ENCODE results near the gene ZNF273.
"Not testable (repeated sequence)": the region's sequence is repeated elsewhere in the genome, so short reads cannot be mapped to it uniquely, and the experiment has no call there.

The ZNF273 gene

DNA sequence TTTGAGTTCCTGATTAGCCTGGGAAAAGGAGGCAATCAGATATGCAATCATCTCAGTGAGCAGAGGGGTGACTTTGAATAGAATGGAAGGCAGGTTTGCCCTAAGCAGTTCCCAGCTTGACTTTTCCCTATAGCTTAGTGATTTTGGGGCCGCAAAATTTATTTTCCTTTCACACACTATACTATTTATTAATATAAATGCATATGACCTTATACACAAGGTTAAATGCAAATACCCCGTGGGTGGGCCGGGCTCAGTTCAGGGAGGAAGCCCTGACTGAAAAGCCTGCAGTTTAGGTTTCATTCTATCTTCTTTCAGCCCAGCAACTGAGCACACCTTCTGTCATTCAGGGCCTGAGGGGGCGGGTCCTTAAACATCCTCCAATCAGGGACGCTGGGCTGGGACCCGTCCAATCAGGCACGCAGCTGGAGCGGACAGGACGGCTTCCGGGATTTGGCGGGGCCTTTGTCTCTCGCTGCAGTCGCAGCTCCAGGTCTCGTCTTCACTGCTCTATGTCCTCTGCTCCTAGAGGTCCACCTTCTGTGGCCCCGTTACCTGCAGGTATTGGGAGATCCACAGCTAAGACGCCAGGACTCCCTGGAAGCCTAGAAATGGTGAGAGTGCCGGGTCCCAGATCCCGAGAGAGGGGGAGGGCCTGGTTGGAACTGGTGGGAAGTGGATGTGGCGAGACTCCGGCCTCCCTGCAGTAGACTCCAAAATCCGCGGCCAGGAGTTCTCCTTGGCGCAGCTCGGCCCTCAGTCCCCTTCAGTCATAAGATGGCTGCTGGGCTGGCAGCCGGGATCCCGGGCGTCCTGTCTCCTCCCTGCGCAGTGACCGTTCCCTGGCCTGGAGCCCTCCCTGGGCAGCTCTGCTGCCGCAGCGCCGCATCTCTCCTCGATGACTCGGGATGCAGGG lies at the start of gene ZNF273:
Gene ZNF273 (plus strand): TSS at position 468 of the 916 bp plus-strand sequence. CDS start 45 bp downstream, at position 513.
- DNase-seq (ENCODE audit: low read depth): peak; percentile 77

DNA sequence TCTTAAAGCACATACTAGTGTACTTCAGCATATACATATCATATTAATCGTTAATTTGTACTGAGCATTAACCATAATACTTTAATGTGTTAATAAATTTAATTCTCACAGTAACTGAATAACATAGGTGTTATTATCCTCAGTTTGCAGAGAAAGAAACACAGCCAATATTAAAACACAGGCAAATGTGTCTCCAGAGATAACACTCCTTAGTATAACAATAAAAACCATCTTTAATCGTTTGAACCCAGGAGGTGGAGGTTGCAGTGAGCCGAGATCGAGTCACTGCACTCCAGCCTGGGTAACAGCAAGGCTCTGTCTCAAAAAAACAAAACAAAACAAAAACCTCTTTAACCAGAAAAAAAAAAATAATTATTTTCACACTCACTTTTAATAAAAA lies 49.4 kb upstream of the ZNF273 start:
- DNase-seq (ENCODE audit: low read depth): no peak

DNA sequence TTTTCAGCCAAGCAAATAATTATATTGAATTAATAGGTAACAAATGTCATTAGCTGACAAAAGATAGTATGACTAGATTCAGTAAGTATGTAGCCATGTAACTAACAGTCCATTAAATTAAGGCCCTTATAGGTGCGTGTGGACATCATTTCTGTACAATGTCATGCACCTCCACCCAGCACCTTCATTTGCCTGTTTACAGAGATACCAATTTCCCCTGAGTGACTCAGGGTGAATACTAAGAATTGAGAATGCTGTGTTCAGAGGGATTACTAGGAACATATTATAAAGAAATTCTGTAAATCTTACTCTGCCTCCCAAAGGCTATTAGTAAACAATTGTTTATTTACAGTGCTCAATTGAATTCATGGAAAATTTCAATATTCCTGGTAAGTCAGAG lies 48.1 kb upstream of the ZNF273 start:
- DNase-seq (ENCODE audit: low read depth): no peak

DNA sequence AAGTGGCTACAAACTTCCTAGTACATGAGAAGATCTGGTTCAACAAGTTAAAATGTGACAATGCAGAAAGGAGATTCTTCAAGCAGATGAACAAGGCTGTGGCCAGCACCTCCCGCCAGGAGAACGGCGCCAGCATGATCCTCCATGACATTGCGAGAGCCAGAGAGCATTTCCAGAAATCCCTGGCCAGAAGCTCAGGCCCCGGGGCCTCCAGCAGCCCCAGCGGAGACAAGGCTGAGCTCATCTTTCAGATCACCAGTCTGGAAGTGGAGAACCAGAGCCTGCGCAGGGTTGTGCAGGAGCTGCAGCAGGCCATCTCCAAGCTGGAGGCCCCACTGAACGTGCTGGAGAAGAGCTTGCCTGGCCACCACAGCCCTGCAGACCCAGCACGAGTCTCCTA lies 40.1 kb upstream of the ZNF273 start:
- DNase-seq (ENCODE audit: low read depth): no peak

DNA sequence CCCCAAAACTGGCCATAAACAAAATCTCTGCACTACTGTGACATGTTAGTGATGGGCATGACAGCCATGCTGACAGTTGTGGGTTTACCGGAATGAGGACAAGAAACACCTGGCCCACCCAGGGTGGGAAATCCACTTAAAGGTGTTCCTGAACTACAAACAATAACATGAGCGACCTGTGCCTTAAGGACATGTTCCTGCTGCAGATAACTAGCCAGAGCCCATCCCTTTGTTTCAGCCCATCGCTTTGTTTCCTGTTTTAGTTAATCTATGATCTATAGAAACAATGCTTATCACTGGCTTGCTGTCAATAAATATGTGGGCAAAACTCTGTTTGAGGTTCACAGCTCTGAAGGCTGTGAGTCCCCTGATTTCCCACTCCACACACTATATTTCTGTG lies 39.5 kb upstream of the ZNF273 start:
- DNase-seq (ENCODE audit: low read depth): not testable (repeated sequence)

DNA sequence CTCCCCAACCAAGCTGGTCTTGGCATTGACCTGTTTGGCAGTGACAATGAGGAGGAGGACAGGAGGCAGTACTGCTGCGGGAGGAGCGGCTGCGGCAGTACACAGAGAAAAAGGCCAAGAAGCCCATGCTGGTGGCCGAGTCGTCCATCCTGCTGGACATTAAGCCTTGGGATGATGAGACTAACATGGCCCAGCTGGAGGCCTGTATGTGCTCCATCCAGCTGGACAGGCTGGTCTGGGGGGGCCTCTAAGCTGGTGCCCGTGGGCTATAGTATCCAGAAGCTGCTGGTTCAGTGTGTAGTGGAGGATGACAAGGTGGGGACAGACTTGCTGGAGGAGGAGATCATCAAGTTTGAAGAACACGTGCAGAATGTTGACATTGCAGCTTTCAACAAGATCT lies 39.1 kb upstream of the ZNF273 start:
- DNase-seq (ENCODE audit: low read depth): no peak

DNA sequence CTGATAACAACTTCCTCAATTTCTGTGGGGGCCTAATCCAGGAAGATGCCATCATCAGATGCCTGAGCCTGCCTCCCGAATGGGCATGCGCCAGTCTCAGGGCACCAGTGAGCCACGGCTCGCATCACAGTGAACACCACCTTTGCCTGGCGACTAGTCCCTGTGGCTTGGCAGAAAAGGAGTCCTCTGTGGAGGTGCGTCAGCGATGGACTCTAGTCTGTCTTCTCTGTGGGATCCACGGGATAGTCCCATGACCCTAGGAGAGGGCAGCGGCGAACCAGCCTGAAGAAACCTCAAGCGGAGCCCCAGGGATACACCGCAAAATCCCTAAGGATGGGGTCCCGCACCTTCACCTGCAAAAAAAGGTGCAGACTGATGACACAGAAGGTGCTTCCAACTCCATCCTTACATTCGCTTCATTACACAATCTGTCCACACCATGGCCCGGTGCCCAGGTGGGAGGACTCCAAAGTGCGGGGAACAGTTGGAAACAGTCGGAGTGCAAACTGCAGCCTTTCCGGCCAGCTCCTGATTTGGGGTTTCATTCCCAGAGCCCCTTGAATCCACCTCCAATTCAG lies 35.1 kb upstream of the ZNF273 start:
- DNase-seq (ENCODE audit: low read depth): no peak

DNA sequence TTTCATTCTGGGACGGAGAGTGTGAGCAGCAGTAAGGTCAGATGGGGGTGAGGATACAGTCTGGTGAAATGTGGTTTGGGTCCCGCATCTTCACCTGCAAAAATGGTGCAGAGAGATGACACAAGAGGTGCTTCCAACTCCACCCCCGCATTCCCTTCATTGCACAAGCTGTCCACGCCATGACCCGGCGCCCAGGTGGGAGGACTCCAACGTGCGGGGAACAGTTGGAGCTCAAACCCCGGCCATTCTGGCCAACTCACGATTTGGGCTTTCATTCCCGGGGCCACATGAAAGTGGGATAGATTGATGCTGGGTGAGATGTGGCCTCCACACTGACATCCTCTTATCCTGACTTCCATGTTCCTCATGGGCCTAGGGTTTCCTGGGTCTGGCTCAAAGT lies 34.6 kb upstream of the ZNF273 start:
- no peak for DNase-seq (ENCODE audit: low read depth)

DNA sequence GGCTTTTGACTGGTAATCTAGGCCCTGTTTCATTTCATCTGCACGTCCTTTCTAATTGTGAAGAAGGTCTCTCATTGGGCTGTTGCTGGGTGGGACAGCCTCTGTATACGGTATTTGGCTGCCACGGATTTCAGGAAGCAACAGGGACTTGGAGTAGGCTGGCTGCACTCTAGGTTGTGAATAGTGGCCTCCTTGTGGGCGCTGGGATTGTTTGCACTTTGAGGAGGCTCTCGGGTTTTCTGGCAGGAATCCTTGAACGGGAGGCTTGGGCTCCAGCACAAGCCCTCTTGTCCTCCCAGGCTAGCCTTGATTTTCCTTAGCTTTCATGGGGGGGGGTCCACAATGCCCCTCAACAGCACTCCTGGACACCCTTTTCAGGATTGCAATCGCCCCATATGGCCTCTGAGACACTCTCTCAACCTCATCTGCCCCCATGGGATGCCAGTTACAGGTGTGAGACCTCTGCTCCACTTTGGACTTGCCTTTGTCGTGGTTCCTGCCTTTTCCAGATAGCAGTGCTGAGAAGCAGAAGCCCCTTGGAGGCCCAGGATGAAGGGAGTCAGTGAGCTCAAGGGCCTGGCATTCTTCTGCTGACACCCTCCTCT lies 33.9 kb upstream of the ZNF273 start:
- DNase-seq (ENCODE audit: low read depth): no peak

DNA sequence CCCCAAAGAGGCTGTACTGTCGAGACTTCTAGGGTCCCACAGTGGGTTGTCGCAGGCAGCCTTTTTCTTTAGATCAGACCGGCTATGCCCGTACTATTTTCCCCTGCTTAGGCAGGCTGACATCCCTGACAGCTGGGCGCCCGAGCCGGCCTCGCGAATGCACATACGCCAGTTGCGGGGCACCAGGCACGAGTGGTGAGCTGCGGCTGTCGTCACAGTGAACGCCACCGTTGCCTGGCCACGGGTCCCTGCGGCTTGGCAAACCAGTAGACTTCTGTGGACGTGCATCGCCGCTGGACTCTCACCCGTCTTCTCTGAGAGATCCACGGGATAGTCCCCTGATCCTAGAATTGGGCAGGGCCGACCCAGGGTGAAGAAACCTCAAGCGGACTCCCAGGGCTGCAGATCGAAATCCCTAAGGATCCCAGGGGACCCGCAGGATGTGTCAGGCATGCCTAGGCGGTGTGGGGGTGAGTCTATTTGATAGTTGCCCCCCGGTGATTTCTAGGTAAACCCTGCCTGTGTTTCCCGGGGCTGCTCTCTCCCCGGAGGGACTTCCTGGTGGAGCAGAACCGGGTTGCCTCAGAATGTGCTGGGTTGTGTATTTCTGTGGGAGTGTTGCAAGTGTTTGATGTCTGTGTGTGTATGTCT lies 33.0 kb upstream of the ZNF273 start:
- DNase-seq (ENCODE audit: low read depth): no peak

DNA sequence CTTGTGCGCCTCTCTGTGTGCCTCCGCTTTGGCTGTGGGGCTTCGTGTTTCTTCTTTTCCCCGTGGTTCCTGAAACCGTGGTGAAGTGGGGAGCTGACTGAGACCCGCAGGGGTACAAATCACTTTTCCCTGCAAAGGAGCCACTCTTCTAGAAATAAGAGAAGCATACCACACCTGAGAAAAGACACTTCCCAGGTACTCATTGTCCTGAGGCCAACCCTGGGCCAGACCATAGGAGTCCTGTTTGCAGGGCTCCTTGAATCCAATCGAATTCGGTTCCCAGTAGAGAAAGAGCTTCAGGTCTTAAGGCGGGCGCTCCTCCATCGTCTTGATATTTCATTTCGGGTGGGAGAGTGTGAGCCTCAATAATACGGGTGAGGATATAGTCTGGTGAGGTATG lies 32.4 kb upstream of the ZNF273 start:
- DNase-seq (ENCODE audit: low read depth): no peak

DNA sequence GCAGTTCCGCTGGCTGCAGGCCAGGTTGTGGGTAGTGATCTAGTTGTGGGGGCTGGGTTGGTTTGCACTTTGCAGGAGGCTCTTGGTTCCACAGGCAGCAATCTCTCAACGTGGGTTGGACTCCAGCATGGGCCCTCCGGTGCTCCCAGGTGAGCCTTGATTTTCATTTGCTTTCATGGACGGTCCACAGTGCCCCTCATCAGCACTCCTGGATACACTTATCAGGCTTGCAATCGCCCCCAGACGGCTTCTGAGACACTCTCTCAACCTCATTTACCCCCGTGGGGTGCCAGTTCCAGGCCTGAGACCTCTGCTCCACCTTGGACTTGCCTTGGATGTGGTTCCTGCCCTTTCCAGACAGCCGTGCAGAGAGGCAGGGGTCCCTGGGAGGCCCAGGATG lies 31.3 kb upstream of the ZNF273 start:
- DNase-seq (ENCODE audit: low read depth): no peak

DNA sequence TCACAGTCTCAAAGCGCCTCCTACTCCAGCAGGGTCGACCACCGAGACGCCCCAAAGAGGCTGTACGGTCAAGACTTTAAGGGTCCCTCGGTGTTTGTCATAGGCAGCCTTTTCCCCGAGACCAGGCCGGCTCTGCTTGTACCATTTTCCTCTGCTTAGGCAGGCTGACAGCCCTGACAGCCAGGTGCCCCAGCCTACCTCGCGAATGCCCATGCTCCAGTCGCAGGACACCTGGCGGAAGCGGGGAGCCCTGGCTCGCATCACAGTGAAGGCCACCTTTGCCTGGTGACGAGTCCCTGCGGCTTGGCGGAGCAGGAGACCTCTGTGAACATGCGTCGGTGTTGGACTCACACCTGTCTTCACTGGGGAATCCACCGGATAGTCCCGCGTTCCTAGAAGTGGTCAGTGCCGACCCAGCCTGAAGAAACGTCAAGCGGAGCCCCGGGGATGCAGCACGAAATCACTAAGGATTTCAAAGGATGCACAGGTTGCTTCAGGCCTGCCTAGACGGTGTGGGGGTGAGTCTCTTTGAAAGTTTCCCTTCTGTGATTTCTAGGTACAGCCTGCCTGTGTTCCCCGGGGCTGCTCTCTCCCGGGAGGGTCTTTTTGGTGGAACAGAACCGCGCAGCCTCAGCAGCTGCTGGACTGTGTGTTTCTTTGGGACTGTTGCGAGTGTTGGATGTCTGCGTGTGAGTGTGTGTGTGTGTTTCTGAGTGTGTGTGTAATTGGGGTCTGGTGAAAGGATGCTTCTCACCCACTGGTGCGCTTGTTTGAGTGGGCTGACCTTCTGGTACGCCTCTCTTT lies 30.5 kb upstream of the ZNF273 start:
- no peak for DNase-seq (ENCODE audit: low read depth)

DNA sequence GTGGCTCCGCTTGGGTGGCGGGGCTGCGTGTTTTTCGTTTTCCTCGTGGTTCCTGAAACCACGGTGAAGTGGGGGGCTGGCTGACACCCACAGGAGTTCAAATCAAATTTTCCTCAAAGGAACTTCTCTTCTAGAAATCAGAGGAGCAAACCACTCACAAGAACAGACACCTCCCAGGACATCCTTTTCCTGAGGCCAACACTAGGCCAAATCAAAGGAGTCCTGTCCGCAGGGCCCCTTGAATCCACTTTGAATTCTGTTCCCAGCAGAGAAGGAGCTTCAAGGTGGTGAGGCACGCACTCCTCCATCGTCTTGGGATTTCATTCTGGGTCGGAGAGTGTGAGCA lies 29.9 kb upstream of the ZNF273 start:
- DNase-seq (ENCODE audit: low read depth): no peak

DNA sequence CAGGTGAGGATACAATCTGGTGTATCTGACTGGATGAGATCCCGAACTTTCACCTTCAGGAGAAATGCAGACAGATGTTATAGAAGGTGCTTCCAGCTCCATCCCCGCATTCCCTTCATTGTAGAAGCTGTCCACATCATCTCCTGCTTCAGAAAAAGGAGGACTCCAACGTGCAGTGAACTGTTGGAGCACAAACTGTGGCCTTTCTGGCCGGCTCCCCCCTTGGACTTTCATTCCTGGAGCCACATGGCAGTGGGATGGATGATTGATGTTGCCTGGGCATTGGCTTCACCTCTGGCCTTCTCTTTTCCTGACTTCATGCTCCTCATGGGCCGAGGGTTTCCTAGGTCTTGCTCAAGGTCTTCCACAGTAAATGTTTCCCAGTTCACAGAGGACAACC lies 29.6 kb upstream of the ZNF273 start:
- DNase-seq (ENCODE audit: low read depth): no peak

DNA sequence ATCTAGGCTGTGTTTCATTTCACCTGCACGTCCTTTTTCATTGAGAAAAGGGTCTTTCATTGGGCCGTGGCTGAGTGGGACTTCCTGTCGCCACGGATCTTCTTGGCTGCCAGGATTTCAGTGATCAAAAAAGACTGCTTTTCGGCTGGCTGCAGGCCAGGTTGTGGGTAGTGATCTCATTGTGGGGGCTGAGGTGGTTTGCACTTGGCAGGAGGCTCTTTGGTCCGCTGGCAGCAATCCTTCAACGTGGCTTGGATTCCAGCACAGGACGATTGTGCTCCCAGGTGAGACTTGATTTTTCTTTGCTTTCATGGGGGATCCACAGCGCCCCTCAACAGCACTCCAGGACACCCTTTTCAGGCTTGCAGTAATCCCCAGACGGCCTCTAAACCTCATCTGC lies 29.0 kb upstream of the ZNF273 start:
- DNase-seq (ENCODE audit: low read depth): no peak

DNA sequence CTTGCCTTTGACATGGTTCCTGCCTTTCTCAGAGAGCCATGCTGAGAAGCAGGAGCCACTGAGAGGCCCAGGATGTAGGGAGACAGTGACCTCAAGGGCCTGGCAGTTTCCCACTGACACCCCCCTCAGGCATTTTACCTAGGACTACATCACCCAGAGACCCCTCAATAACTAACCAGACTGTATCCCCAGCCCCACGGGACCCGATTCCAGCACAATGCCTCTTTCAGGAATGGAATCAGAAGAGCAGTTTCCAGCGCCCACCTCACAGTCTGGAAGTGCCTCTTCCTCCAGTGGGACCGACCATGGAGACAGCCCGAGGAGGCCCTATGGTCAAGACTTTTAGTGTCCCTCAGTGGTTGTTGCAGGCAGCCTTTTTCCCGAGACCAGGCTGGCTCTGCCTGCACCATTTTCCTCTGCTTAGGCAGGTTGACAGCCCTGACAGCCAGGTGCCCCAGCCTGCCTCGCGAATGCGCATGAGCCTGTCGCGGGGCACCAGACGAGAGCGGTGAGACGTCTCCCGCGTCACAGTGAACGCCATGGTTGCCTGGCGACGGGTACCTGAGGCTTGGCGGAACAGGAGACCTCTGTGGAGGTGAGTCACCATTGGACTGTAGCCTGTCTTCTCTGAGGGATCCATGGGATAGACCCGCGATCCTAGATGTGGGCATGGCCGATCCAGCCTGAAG lies 28.4 kb upstream of the ZNF273 start:
- no peak for DNase-seq (ENCODE audit: low read depth)

DNA sequence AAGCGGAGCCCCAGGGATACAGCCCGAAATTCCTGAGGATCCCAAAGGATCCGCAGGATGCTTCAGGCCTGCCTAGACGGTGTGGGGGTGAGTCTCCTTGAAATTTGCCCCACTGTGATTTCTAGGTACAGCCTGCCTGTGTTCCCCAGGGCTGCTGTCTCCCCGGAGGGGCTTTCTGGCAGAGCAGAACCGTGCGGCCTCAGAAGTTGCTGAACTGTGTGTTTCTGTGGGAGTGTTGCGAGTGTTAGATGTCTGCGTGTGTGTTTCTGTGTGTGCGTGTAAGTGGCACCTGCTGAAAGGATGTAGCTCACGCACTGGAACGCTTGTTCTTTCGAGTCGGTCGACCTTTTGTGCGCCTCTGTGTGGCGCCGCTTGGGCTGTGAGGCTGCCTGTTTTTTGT lies 27.8 kb upstream of the ZNF273 start:
- DNase-seq (ENCODE audit: low read depth): no peak

DNA sequence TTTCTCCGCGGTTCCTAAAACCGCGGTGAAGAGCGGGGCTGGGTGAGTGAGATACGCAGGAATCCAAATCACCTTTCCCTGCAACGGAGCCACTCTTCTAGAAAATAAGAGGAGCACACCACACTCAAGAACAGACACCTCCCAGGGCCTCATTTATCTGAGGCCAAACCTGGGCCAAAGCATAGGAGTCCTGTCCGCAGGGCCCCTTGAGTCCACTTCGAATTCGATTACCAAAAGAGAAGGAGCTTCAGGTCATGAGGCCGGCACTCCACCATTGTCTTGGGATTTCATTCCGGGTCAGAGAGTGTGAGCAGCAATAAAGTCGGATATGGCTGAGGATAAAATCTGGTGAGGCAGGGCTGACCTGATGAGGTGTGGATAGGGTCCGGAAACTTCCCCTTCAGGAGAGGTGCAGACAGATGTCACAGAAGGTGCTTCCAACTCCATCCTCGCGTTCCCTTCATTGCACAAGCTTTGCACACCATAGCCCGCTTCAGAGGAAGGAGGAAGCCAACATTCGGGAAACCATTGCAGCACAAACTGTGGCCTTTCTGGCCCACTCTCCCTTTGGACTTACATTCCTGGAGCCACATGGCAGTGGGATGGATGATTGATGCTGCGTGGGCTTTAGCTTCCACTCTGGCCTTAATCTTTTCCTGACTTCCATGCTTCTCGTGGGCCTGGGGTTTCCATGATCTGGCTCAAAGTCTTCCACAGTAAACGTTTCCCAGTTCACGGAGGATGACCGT lies 27.2 kb upstream of the ZNF273 start:
- no peak for DNase-seq (ENCODE audit: low read depth)

DNA sequence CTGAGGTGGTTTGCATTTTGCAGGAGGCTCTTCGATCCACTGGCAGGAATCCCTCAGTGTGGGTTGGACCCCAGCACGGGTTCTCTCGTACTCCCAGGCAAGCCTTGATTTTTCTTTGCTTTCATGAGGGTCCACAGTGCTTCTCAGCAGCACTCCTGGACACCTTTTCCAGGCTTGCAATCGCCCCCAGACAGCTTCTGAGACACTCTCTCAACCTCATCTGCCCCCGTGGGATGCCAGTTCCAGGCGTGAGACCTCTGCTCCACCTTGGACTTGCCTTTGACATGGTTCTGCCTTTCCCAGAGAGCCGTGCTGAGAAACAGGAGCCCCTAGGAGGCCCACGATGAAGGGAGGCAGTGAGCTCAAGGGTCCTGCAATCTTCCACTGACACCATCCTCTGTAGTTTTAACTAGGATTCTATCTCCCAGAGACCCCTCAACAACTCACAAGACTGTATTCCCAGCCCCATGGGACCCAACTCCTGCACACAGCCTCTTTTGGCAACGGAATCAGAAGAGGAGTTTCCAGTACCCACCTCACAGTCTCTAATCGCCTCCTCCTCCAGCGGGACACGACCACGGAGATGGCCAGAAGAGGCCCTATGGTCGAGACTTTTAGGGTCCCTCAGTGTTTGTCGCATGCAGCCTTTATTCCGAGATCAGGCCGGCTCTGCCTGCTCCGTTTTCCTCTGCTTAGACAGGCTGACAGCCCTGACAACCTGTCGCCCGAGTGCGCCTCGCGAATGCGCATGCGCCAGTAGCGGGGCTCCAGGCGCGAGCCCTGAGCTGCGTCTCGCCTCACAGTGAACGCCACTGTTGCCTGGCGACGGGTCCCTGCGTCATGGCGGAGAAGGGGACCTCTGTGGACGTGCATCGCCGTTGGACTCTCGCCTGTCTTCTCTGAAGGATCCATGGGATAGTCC lies 26.0 kb upstream of the ZNF273 start:
- DNase-seq (ENCODE audit: low read depth): no peak
